HepG2 (cell line): ENCODE data around the gene ADAM15. TPM values are rescaled to one million over a fixed set of nuclear protein-coding genes. Genes with fewer than 3 reads are reported as not detected.

Experiments used
- ATAC-seq: fragments of 200-7000 bp; cut with Tn5 transposase; 3 replicates; pipeline ENCODE4 v1.9.1; 2020; ENCODE audit warnings: mild to moderate bottlenecking, moderate library complexity
- BruUV-seq: library from RNA; stranded (reverse); fragments of 400-500 nt; replicated peaks from 2 replicates; lab custom pipeline; 2021; lab: Mats Ljungman, UMichigan
- CTCF ChIA-PET: fragments of 300-600 bp; formaldehyde crosslinking; extraction: SDS; loops from one replicate; lab custom pipeline; 2021; ENCODE audit warnings: low total read pairs, inconsistent platforms, low intra/inter-chr PET ratio; lab: Yijun Ruan, JAX
- POLR2A ChIA-PET: fragments of 350-600 bp; sonication (Branson Sonifier 250); formaldehyde crosslinking; loops from one replicate; lab custom pipeline; 2020; ENCODE audit warnings: antibody characterized with exemption, inconsistent platforms; lab: Yijun Ruan, JAX
- DNase-seq: peaks from one replicate; pipeline ENCODE4 v3.0.0-alpha.2; 2015; ENCODE audit warnings: low spot score
- FAIRE-seq: peaks from 3 replicates; lab custom pipeline; 2011; peaks lifted over from hg19 to GRCh38; lab: Jason Lieb, UNC
- H2AFZ ChIP-seq: one replicate; pipeline ENCODE4 v1.6.1; 2011; ENCODE audit warnings: low read length, inconsistent platforms
- H3K27ac ChIP-seq: fragments of 300-600 bp; 3 replicates; pipeline ENCODE4 v1.8.0; 2011; ENCODE audit warnings: mixed run types, mild to moderate bottlenecking, mixed read lengths, low read length, inconsistent platforms; ENCODE audit not compliant: insufficient read depth; ENCODE audit errors: extremely low read length
- H3K27me3 ChIP-seq, 2 experiments: fragments of 200-600 bp in 1 of 2; 2 replicates in 1 of 2; 3 replicates in 1 of 2; pipeline versions ENCODE4 v1.6.0 to v1.8.0; 2011; ENCODE audit warnings: low read length in 2 of 2, mild to moderate bottlenecking in 2 of 2, moderate library complexity in 2 of 2, inconsistent platforms in 1 of 2; ENCODE audit not compliant: insufficient read depth in 2 of 2, control insufficient read depth in 1 of 2
- H3K36me3 ChIP-seq, 2 experiments: fragments of 200-600 bp in 1 of 2; replicated peaks in 1 of 2; 2 replicates in 1 of 2; 3 replicates in 1 of 2; pipeline versions ENCODE4 v1.5.1 to v1.8.0; 2011; ENCODE audit warnings: low read length in 2 of 2, inconsistent platforms in 1 of 2; ENCODE audit not compliant: insufficient read depth in 2 of 2, control insufficient read depth in 1 of 2
- H3K4me1 ChIP-seq: 2 replicates; pipeline ENCODE4 v1.5.1; 2012; ENCODE audit warnings: low read length, inconsistent platforms; ENCODE audit not compliant: insufficient read depth
- H3K4me2 ChIP-seq: 2 replicates; pipeline ENCODE4 v1.6.0; 2011; ENCODE audit warnings: low read depth, low read length, inconsistent platforms
- H3K4me3 ChIP-seq, 3 experiments: fragments of 200-600 bp in 1 of 3; sonication (generic), shearing (Covaris generic) in 1 of 3; replicated peaks in 1 of 3; 2 replicates each; pipeline ENCODE4 v1.5.1; 2011 to 2016; ENCODE audit warnings: low read length in 3 of 3, inconsistent platforms in 2 of 3, low read depth in 2 of 3, mild to moderate bottlenecking in 2 of 3, control low read depth in 1 of 3, mixed read lengths in 1 of 3; ENCODE audit not compliant: insufficient read depth in 1 of 3
- H3K79me2 ChIP-seq: one replicate; pipeline ENCODE4 v1.6.1; 2011; ENCODE audit warnings: low read length, inconsistent platforms; ENCODE audit not compliant: insufficient read depth
- H3K9ac ChIP-seq: 2 replicates; pipeline ENCODE4 v1.6.0; 2011; ENCODE audit warnings: mild to moderate bottlenecking, low read depth, low read length, inconsistent platforms; ENCODE audit not compliant: insufficient read depth
- H3K9me3 ChIP-seq: 2 replicates; pipeline ENCODE4 v1.5.1; 2012; ENCODE audit warnings: mild to moderate bottlenecking, low read length
- H4K20me1 ChIP-seq: 2 replicates; pipeline ENCODE4 v1.6.0; 2011; ENCODE audit warnings: inconsistent platforms, mild to moderate bottlenecking, low read length, moderate library complexity; ENCODE audit not compliant: insufficient read depth
- ARID5B ChIP-seq: IDR thresholded peaks from 2 replicates; pipeline ENCODE4 v1.4.0; 2020; ENCODE audit warnings: mild to moderate bottlenecking, missing genetic modification reagents
- HOXD1 ChIP-seq: sonication (generic); formaldehyde crosslinking; IDR thresholded peaks from 2 replicates; pipeline ENCODE4 v1.5.0; 2020; ENCODE audit warnings: missing genetic modification reagents
- PRDM4 ChIP-seq: sonication (generic); formaldehyde crosslinking; IDR thresholded peaks from 2 replicates; pipeline ENCODE4 v1.9.0; 2021; ENCODE audit warnings: missing genetic modification reagents, borderline replicate concordance
- RFXAP ChIP-seq: sonication (generic); formaldehyde crosslinking; IDR thresholded peaks from 2 replicates; pipeline ENCODE4 v1.4.0; 2020; ENCODE audit warnings: missing genetic modification reagents, borderline replicate concordance
- SIX1 ChIP-seq: sonication (generic); formaldehyde crosslinking; IDR thresholded peaks from 2 replicates; pipeline ENCODE4 v1.4.0; 2020; ENCODE audit warnings: missing genetic modification reagents, borderline replicate concordance
- SMAD3 ChIP-seq: sonication (generic); formaldehyde crosslinking; IDR thresholded peaks from 2 replicates; pipeline ENCODE4 v1.4.0; 2020; ENCODE audit warnings: missing genetic modification reagents
- YEATS2 ChIP-seq: sonication (generic); formaldehyde crosslinking; IDR thresholded peaks from 2 replicates; pipeline ENCODE4 v1.4.0; 2020; ENCODE audit warnings: missing genetic modification reagents, borderline replicate concordance
- ZNF30 ChIP-seq: sonication (generic); formaldehyde crosslinking; IDR thresholded peaks from 2 replicates; pipeline ENCODE4 v1.5.0; 2020; ENCODE audit warnings: mild to moderate bottlenecking, missing genetic modification reagents
- ZNF484 ChIP-seq: sonication (generic); formaldehyde crosslinking; IDR thresholded peaks from 2 replicates; pipeline ENCODE4 v1.5.1; 2020; ENCODE audit warnings: mild to moderate bottlenecking, low read depth, missing genetic modification reagents, borderline replicate concordance
- ZNF496 ChIP-seq: sonication (generic); formaldehyde crosslinking; IDR thresholded peaks from 2 replicates; pipeline ENCODE4 v1.8.1; 2023; ENCODE audit warnings: mild to moderate bottlenecking, moderate library complexity, missing genetic modification reagents; ENCODE audit not compliant: insufficient replicate concordance
- ZNF746 ChIP-seq: sonication (generic); formaldehyde crosslinking; IDR thresholded peaks from 2 replicates; pipeline ENCODE4 v1.8.0; 2022; ENCODE audit warnings: mild to moderate bottlenecking, missing genetic modification reagents
- ZNF839 ChIP-seq: sonication (generic); formaldehyde crosslinking; IDR thresholded peaks from 2 replicates; pipeline ENCODE4 v1.4.0; 2020; ENCODE audit warnings: missing genetic modification reagents, mild to moderate bottlenecking, borderline replicate concordance
- ZSCAN12 ChIP-seq: sonication (generic); formaldehyde crosslinking; IDR thresholded peaks from 2 replicates; pipeline ENCODE4 v1.9.0; 2021; ENCODE audit warnings: mild to moderate bottlenecking, missing genetic modification reagents
- WGBS: methylation state at CpG from one replicate; pipeline ENCODE4 v1.1.6; 2017; ENCODE audit warnings: low lambda C conversion rate; 5-methylcytosine and 5-hydroxymethylcytosine counted together
- in situ Hi-C: cut with HindIII; loops from 2 replicates; pipeline ENCODE4 v1.10.0; 2017; ENCODE audit warnings: low pct_unique_long_range_greater_than_20kb; ENCODE audit not compliant: extremely low pct_ligation_motif_present
- intact Hi-C: fragments of 100-400 bp; cut with micrococcal nuclease; formaldehyde crosslinking; loops from one replicate; pipeline ENCODE4 v1.10.0; 2022; ENCODE audit not compliant: unreplicated experiment
- polyA plus RNA-seq, 8 experiments: library from polyadenylated mRNA; depleted of rRNA in 3 of 8; stranded (reverse) in 7 of 8; unstranded in 1 of 8; fragments of >200 nt; fragmentation: Illumina TruSeq in 4 of 8; extraction: Trizol in 4 of 8; gene quantifications; 2 replicates each; pipeline versions ENCODE4 v1.2.1 to v1.2.3, GENCODE V29; 2011 to 2016; ENCODE audit warnings: low read depth in 4 of 8, missing spikeins in 1 of 8, mixed read lengths in 1 of 8; ENCODE audit not compliant: insufficient read depth in 1 of 8
- total RNA-seq, 5 experiments: library from RNA; depleted of rRNA; stranded (reverse); fragments of >200 nt; fragmentation: Illumina TruSeq; extraction: Trizol; gene quantifications; 2 replicates each; pipeline ENCODE4 v1.2.3, GENCODE V29; 2016; ENCODE audit warnings: low read depth in 1 of 5

Gene ADAM15
- total and polyA plus RNA-seq, 2 of the 13 experiments (the other 11 are each of a cell fraction or from before 2014, with no cell fraction given): 17.9 to 25.6 TPM

- H3K4me1 ChIP-seq: peaks cover 64% of the 10 kb centered on the region
- POLR2A ChIA-PET: interaction anchor here (1.3 to 1.6 kb wide), 2 partner anchors 20 to 80 kb away, joined by 3 to 4 read pairs; no protein-coding TSS in a partner anchor
- no peak overlapping the region for H3K4me2 ChIP-seq
These were observed 26.8 kb upstream of the ADAM15 start for GRCh38 chr1:155024315-155024714.

More at GRCh38 chr1:155024315-155024714, 26.8 kb upstream of the ADAM15 start:
- FAIRE-seq (no peak), DNase-seq (no peak), ATAC-seq (no peak)
- no peaks in the 10 kb centered on the region for H3K9me3 ChIP-seq
- H3K36me3 ChIP-seq: no peaks in the 10 kb centered on the region
- WGBS: 79% methylated on average over 9 of the region's 9 CpGs
- no peak overlapping the region for H3K27ac ChIP-seq
- no TSS peak for BruUV-seq
- H3K4me3 ChIP-seq: no peak overlapping the region
- in situ Hi-C loops (no loop called here), intact Hi-C loops (no loop called here)
- H4K20me1 ChIP-seq: no peaks in the 10 kb centered on the region
- no peak overlapping the region for H3K9ac ChIP-seq
- H3K79me2 ChIP-seq: no peaks in the 10 kb centered on the region
- H3K27me3 ChIP-seq: peaks cover 0 to 6% of the 10 kb centered on the region in 2 experiments; a peak in 2 of 5 replicates
- TF ChIP-seq ARID5B (no peak), ZNF484 (CRISPR knock-in tag) (no peak), HOXD1 (CRISPR knock-in tag) (no peak), ZNF30 (CRISPR knock-in tag) (no peak), YEATS2 (no peak), ZNF496 (CRISPR knock-in tag) (no peak), ZSCAN12 (no peak), PRDM4 (CRISPR knock-in tag) (no peak), RFXAP (CRISPR knock-in tag) (no peak), SIX1 (CRISPR knock-in tag) (no peak), ZNF839 (CRISPR knock-in tag) (no peak), SMAD3 (no peak), ZNF746 (CRISPR knock-in tag) (no peak)
- H2AFZ ChIP-seq: no peak overlapping the region
- CTCF ChIA-PET: no interaction called here
